Activated CD4-positive, alpha-beta T cell treated with anti-CD3 and anti-CD28 coated beads, Interleukin-2, amount 10 ng/mL, durations not matched to agents 7 days and 5 days (primary cell): ENCODE measurements around the gene DISC1. TPM values are rescaled to one million over a fixed set of nuclear protein-coding genes. Genes with fewer than 3 reads are reported as not detected.
"Not testable (repeated sequence)": the region's sequence is repeated elsewhere in the genome, so short reads cannot be mapped to it uniquely, and the experiment has no call there.

Experiments
- CTCF ChIA-PET: fragments of 350-600 bp; sonication (Branson Sonifier 250); formaldehyde crosslinking; loops from one replicate; lab custom pipeline; 2021; ENCODE audit warnings: antibody characterized with exemption; lab: Charles Lee
- POLR2A ChIA-PET: fragments of 350-600 bp; sonication (Branson Sonifier 250); formaldehyde crosslinking; loops from one replicate; lab custom pipeline; 2021; ENCODE audit warnings: antibody characterized with exemption; lab: Charles Lee
- DNase-seq: peaks from one replicate; pipeline ENCODE4 v3.0.0-alpha.2; 2020
- H3K27ac Mint-ChIP-seq: one replicate; pipeline ENCODE4 v1.8.0; 2021; ENCODE audit warnings: mild to moderate bottlenecking, moderate library complexity, mixed read lengths
- H3K27me3 Mint-ChIP-seq: one replicate; pipeline ENCODE4 v1.8.0; 2021; ENCODE audit warnings: mixed read lengths
- H3K36me3 Mint-ChIP-seq: one replicate; pipeline ENCODE4 v1.8.0; 2021; ENCODE audit warnings: low read depth, mixed read lengths
- H3K4me1 Mint-ChIP-seq: one replicate; pipeline ENCODE4 v1.8.0; 2021; ENCODE audit warnings: mixed read lengths
- H3K4me3 Mint-ChIP-seq: one replicate; pipeline ENCODE4 v1.8.0; 2021; ENCODE audit warnings: mild to moderate bottlenecking, moderate library complexity, mixed read lengths
- H3K9me3 Mint-ChIP-seq: one replicate; pipeline ENCODE4 v1.8.0; 2021; ENCODE audit warnings: mixed read lengths
- total RNA-seq, 2 experiments: library from RNA; stranded (reverse); gene quantifications; one replicate each; pipeline ENCODE4 v1.2.3, GENCODE V29; 2021

Gene DISC1
- total RNA-seq, 2 experiments from 2014 or later = 13.3 to 17.0 TPM

- Mint-ChIP-seq H3K4me1 (no peaks in the 10 kb centered on the region), H3K27me3 (no peaks in the 10 kb centered on the region), H3K36me3 (no peaks in the 10 kb centered on the region), H3K4me3 (no peak overlapping the region), H3K9me3 (no peaks in the 10 kb centered on the region), H3K27ac (no peak overlapping the region)
- DNase-seq = no peak
- POLR2A ChIA-PET = no interaction called here
- CTCF ChIA-PET = no interaction called here
These were observed 258.7 kb downstream of the DISC1 start for GRCh38 chr1:231885209-231885854.

GRCh38 chr1:231887166-231887565, 260.6 kb downstream of the DISC1 start:
- POLR2A ChIA-PET = no interaction called here
- H3K9me3 Mint-ChIP-seq = peaks cover 2% of the 10 kb centered on the region
- H3K36me3 Mint-ChIP-seq = peaks cover 3% of the 10 kb centered on the region
- H3K27ac Mint-ChIP-seq = no peak overlapping the region
- no peaks in the 10 kb centered on the region for H3K27me3 Mint-ChIP-seq
- no peaks in the 10 kb centered on the region for H3K4me1 Mint-ChIP-seq
- DNase-seq = no peak
- no peak overlapping the region for H3K4me3 Mint-ChIP-seq
- CTCF ChIA-PET = no interaction called here

DNA sequence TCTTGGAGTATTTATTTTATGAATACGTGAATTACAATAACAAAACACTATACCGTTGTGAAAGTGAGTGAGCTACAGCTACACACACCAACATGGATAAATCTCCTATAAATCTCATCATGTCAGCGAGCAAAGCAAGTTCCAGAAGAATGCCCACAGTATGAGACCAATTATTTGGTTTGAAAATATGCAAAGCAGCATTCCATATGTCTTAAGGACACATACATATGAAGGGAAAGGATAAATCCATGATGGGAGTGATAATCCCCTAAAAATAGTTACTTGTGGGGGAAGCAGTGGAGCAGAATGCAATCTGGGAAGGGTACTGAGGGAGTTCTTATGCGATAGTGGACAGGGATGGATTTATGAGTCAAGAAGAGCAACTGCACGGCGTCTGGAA, 261.3 kb downstream of the DISC1 start:
- Mint-ChIP-seq H3K36me3 (peaks cover 3% of the 10 kb centered on the region), H3K27ac (no peak overlapping the region)
- CTCF ChIA-PET = no interaction called here

DNA sequence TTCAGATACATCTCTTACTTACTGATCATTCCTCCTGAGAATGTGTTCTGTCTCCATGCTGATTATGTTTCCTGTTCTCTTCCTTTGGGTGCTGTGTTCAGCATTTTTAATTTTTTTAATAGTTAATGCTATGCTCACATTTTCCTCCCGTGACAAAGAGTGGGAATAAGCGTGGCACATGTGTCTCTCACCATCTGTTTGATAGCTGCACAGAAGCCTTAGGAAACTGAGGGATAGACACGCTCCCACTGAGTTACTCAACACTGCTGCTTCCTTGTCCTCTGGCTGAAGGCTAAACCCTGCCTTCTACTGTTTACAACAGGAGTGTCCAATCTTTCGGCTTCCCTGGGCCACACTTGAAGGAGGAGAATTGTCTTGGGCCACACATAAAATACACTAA, 264.2 kb downstream of the DISC1 start:
- Mint-ChIP-seq H3K36me3 (peaks cover 3% of the 10 kb centered on the region), H3K4me1 (no peaks in the 10 kb centered on the region), H3K9me3 (peaks cover 2% of the 10 kb centered on the region), H3K4me3 (no peak overlapping the region), H3K27ac (no peak overlapping the region), H3K27me3 (no peaks in the 10 kb centered on the region)
- ChIA-PET CTCF (no interaction called here), POLR2A (no interaction called here)
- no peak for DNase-seq

More for the DNA sequence above, 261.3 kb downstream of the DISC1 start:
- H3K4me1 Mint-ChIP-seq = no peaks in the 10 kb centered on the region
- no peak for DNase-seq
- no peak overlapping the region for H3K4me3 Mint-ChIP-seq
- peaks cover 2% of the 10 kb centered on the region for H3K9me3 Mint-ChIP-seq
- no peaks in the 10 kb centered on the region for H3K27me3 Mint-ChIP-seq
- POLR2A ChIA-PET = no interaction called here

DNA sequence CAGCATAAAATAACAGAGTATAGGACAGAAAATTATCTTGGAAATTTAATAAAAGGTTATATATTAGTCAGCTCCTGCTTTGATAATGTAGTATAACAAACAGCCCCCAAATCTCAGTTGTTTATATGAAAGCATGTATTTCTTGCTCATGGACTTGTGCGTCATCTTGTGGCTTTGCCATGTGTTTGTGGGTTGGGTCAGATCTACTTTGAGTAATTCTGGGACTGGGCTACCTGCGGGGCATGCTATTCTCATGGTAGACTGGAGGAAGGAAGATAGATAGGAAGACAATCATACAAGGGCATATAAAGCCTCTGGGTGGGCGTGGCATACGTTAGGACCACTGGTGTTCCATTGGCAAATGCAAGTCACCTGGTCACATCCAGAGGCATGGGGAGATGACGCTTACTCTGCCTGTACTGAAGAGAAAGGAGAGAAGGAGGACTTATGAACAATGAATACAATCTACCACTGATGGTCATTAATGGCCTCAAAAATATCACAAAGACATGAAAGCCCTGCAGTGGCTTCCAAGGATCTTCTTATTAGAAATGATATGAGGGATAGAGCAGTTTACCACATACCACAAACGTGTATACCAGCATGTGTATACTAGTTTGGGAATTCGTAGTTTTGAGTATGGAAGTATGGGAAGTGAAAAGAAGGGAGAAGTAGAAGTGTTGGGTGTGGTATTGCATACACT, 267.0 kb downstream of the DISC1 start:
- Mint-ChIP-seq H3K27me3 (no peaks in the 10 kb centered on the region), H3K4me3 (no peak overlapping the region), H3K36me3 (peaks cover 6% of the 10 kb centered on the region), H3K4me1 (peaks cover 7% of the 10 kb centered on the region), H3K27ac (no peak overlapping the region), H3K9me3 (peaks cover 2% of the 10 kb centered on the region)
- CTCF ChIA-PET = no interaction called here
- DNase-seq = no peak
- POLR2A ChIA-PET = no interaction called here

GRCh38 chr1:231896806-231897205, 270.2 kb downstream of the DISC1 start:
- H3K27ac Mint-ChIP-seq = no peak overlapping the region
- POLR2A ChIA-PET = no interaction called here

DNA sequence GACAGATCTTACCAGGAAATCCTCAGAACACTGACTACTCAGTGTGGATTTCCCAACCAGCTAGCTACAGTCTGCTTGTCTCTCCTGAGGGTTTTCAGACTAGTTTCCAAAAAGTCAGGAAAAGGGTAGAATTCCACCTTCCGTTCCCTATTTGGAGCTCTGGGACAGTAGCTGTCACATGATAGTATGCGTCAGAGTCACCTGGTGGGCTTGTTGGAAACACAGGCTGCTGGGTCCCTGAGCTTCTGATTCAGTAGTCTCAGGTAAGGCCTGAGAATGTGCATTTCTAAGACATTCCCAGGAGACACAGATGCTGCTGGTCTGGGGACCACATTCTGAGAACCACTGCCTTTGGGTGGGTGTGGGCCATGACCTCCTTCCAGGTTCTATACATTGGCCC, 272.5 kb downstream of the DISC1 start:
- Mint-ChIP-seq H3K4me1 (peaks cover 10% of the 10 kb centered on the region), H3K27ac (no peak overlapping the region)
- POLR2A ChIA-PET = no interaction called here

More at GRCh38 chr1:231896806-231897205, 270.2 kb downstream of the DISC1 start:
- Mint-ChIP-seq H3K4me1 (peaks cover 10% of the 10 kb centered on the region), H3K4me3 (no peak overlapping the region), H3K27me3 (no peaks in the 10 kb centered on the region), H3K36me3 (peaks cover 3% of the 10 kb centered on the region), H3K9me3 (no peaks in the 10 kb centered on the region)
- no peak for DNase-seq
- CTCF ChIA-PET = interaction anchor here (1.3 kb wide), 1 partner anchor 18 kb away, joined by 3 read pairs; no protein-coding TSS in a partner anchor

GRCh38 chr1:231899713-231900435, 273.3 kb downstream of the DISC1 start:
- DNase-seq = no peak
- peaks cover 10% of the 10 kb centered on the region for H3K4me1 Mint-ChIP-seq
- H3K27ac Mint-ChIP-seq = no peak overlapping the region
- H3K27me3 Mint-ChIP-seq = no peaks in the 10 kb centered on the region
- POLR2A ChIA-PET = no interaction called here
- CTCF ChIA-PET = no interaction called here
- peaks cover 2% of the 10 kb centered on the region for H3K9me3 Mint-ChIP-seq
- H3K36me3 Mint-ChIP-seq = peaks cover 5% of the 10 kb centered on the region
- H3K4me3 Mint-ChIP-seq = no peak overlapping the region

More for the DNA sequence above, 272.5 kb downstream of the DISC1 start:
- H3K36me3 Mint-ChIP-seq = peaks cover 3% of the 10 kb centered on the region
- H3K27me3 Mint-ChIP-seq = no peaks in the 10 kb centered on the region
- H3K4me3 Mint-ChIP-seq = no peak overlapping the region
- H3K9me3 Mint-ChIP-seq = peaks cover 2% of the 10 kb centered on the region
- CTCF ChIA-PET = interaction anchor here (0.7 kb wide), 1 partner anchor 19 kb away, joined by 4 read pairs; no protein-coding TSS in a partner anchor
- no peak for DNase-seq

DNA sequence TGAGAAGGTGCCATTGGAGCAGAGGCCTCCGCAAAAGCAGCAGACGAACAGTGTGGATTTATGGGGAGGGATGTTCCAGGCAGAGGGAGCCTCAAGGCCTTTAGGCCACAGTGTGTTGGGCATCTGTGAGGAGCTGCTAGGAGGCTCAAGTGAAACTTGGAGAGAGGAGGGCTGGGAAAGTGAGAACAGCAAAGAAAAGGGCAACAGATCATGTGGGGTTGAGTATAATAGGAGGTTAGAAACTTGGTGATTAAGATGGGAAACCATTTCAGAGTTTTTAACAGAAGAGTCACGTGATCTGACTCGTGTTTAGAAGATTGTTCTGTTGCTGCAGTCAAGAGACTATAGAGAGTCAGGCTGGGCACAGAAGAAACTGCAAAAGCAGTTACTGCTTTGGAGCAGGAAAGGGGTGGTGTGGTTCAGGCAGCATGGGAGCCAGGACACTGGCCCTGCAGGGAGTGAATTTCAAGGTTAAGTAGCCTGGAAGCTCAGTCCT, 277.0 kb downstream of the DISC1 start:
- Mint-ChIP-seq H3K36me3 (peaks cover 13% of the 10 kb centered on the region), H3K4me3 (no peak overlapping the region), H3K9me3 (peaks cover 9% of the 10 kb centered on the region), H3K4me1 (peaks cover 5% of the 10 kb centered on the region), H3K27me3 (no peaks in the 10 kb centered on the region), H3K27ac (no peak overlapping the region)
- ChIA-PET POLR2A (no interaction called here), CTCF (no interaction called here)
- no peak for DNase-seq

DNA sequence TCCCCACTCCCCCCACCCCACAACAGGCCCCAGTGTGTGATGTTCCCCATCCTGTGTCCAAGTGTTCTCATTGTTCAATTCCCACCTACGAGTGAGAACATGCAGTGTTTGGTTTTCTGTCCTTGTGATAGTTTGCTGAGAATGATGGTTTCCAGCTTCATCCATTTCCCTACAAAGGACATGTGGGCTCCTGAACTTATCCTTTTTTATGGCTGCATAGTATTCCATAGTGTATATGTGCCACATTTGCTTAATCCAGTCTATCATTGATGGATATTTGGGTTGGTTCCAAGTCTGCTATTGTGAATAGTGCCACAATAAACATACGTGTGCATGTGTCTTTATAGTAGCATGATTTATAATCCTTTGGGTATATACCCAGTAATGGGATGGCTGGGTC, 280.7 kb downstream of the DISC1 start:
- CTCF ChIA-PET, H3K4me1 Mint-ChIP-seq, H3K27ac Mint-ChIP-seq: not testable (repeated sequence)

GRCh38 chr1:231913493-231913892, 286.9 kb downstream of the DISC1 start:
- ChIA-PET CTCF (no interaction called here), POLR2A (no interaction called here)
- Mint-ChIP-seq H3K27me3 (no peaks in the 10 kb centered on the region), H3K4me3 (no peak overlapping the region), H3K27ac (no peak overlapping the region), H3K4me1 (peaks cover 43% of the 10 kb centered on the region), H3K36me3 (peaks cover 16% of the 10 kb centered on the region), H3K9me3 (peaks cover 1% of the 10 kb centered on the region)
- no peak for DNase-seq

More for the DNA sequence above, 280.7 kb downstream of the DISC1 start:
- POLR2A ChIA-PET, H3K4me3 Mint-ChIP-seq, H3K9me3 Mint-ChIP-seq, H3K27me3 Mint-ChIP-seq, DNase-seq: not testable (repeated sequence)
- peaks cover 16% of the 10 kb centered on the region for H3K36me3 Mint-ChIP-seq

DNA sequence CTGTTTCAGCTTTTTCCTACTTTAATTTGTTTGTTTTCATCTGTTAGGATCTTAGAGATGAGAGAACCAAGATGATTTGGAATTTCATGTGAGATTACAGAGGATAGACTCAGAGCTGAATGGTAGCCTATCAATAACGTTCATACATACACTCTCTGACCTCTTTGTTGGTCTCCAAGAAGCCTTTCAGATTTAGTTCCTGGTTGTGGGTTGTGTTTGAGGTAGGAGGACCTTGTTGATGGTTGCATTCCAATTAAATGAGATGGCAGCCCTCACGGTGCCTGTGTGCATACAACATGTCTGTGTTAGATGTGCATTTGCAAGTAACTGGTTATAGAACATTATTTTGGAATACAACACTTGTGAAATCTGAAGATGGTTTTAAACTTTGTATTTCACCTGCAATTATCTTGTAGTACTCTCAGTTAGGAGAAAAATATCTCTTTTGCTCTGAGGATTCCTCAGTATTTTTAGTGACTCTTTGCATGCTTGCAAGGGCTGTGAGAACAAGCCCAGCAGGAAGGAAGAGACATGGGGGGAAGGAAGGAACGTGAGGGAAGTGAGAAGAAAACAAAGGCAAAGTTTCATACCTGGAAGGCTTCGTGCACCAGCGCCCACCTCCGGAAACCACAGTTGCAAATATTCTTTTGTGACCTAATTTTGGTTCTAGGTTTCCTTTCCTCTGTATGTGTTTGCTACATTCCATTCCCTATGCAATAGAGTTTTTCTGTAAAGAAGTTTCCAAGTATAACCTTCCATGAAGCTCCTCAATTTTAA, 291.8 kb downstream of the DISC1 start:
- Mint-ChIP-seq H3K27ac (peak overlapping the region; percentile 76), H3K4me3 (peak overlapping the region; percentile 44), H3K27me3 (peaks cover 2% of the 10 kb centered on the region), H3K4me1 (peaks cover 64% of the 10 kb centered on the region), H3K9me3 (peaks cover 1% of the 10 kb centered on the region), H3K36me3 (peaks cover 20% of the 10 kb centered on the region)
- POLR2A ChIA-PET = no interaction called here
- DNase-seq = peak; percentile 47
- CTCF ChIA-PET = no interaction called here
